Inflammatory macrophage treated with lipopolysaccharide for 4 hours (primary cell): ENCODE data around the gene KHDRBS1.
"Not testable (repeated sequence)": the region's sequence is repeated elsewhere in the genome, so short reads cannot be mapped to it uniquely, and the experiment has no call there.

Experiments used
- DNase-seq: peaks from one replicate; pipeline ENCODE4 v3.0.0-alpha.2; 2020

The KHDRBS1 gene

DNA sequence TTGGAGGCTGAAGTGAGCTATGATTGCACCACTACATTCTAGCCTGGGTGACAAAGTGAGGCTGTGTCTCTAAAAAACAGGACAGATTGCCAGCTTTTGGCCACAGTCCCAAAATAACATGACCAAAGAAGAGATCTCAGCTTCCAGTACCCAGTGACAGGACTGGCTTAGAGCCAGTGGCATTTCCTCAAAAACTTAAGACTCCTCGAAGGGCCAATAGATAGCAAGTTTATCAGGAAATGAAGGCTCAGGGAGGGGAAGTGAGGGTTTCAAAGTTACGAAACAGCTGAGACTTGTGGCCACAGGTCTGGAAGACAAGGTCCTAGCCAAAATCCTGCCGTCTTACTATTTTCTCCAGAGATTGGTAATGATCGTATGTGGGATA lies 52.8 kb downstream of the KHDRBS1 start:
- peak; percentile 96 for DNase-seq

DNA sequence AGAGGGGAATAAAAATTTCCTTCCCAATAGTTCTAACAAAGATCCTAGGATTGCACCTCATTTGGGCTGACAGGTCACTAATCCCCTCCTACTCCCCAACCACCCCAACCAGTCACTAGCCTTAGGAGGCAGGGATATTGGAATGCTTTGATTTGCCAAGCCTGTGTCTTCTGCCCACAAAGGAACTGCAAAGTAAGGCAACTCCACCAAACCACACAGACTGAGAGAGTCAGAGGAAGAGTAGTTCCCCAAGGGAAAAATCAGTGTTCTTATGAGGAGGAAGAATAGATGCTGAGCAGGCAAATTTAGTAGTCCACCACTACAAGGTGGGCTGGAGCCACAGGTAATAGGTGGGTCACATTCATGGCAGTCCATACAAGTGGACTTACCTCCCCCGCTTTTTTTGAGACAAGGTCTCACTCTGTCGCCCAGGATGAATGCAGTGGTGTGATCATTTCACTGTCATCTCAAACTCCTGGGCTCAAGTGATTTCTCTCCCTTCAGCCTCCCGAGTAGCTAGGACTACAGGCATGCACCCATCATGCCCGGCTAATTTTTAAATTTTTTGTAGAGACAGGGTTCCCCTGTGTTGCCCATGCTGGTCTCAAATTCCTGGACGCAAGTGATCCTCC lies 55.4 kb downstream of the KHDRBS1 start:
- DNase-seq = no peak

DNA sequence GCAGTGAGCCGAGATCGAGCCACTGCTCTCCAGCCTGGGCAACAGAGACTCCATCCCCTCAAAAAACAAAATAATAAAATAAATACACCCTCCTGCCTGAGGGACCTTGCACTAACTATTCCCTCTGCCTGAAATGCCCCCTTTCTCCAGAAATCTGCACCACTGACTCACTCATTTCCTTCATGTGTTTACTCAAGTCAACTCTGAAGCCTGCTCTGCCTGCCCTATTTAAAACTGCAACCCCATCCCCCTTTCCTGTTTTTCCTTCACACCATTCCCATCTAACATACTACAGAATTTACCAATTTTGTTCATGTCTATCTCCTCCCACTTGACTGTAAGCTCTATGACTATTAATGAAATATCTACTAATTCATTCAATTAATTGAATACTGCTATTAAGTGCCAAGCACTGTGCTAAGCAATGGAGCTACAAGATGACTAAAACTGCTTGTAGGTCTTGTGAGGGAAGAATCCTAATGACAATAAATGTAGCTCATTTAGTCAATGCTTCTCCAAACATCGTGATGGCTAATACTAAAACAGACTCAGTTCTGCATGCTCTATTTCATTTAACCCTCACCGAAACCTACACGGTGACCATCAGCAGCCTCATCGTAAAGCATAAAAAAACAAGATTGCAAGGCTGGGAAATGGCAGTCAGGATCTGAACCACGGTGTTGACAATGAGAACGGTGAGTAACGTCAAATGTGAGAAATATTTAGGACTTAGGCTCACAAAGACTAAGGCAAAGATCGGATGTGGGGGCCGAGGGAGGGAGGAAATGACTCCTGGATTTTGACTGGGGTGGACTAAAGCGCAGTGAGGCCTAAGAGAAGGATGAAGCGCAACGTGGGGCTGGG lies 58.3 kb downstream of the KHDRBS1 start:
- no peak for DNase-seq

DNA sequence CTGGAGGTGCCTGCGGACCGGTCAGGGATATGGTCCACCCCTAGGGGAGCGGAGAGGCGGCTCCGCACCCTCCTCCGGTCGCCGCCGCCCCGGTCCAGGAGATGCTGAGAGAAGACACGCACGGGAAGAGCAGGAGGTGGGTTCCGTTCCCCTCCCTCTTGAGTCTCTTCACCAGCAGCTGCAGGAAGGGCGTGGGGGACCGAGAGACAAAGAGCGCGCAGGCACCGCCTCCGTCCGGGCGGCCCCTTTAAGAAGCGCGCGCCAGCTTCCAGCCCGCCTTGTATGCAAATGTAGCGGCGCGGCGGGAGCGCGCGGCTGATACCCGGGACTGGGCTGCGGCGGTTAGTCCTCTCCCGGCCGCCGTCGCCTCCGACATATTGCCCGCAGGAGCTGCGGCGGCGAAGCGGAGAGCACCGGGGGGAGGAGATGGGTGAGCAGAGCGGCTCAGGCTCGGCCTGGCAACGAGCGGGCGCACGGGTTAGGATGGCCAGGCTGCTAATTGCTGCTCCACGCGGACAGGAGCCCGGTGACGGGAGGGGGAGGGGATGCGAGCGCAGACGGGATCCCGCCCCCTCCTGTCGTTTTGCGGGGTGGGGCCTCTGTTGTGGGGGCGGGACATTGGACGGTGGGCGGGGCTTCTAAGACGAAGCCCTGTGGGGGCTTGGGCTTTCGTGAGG lies 59.1 kb downstream of the KHDRBS1 start, which contains the start of gene TMEM39B:
Gene TMEM39B (plus strand): TSS at position 318 of the 677 bp plus-strand sequence. CDS start 109 bp downstream, at position 427.
- DNase-seq = peak; percentile 94

DNA sequence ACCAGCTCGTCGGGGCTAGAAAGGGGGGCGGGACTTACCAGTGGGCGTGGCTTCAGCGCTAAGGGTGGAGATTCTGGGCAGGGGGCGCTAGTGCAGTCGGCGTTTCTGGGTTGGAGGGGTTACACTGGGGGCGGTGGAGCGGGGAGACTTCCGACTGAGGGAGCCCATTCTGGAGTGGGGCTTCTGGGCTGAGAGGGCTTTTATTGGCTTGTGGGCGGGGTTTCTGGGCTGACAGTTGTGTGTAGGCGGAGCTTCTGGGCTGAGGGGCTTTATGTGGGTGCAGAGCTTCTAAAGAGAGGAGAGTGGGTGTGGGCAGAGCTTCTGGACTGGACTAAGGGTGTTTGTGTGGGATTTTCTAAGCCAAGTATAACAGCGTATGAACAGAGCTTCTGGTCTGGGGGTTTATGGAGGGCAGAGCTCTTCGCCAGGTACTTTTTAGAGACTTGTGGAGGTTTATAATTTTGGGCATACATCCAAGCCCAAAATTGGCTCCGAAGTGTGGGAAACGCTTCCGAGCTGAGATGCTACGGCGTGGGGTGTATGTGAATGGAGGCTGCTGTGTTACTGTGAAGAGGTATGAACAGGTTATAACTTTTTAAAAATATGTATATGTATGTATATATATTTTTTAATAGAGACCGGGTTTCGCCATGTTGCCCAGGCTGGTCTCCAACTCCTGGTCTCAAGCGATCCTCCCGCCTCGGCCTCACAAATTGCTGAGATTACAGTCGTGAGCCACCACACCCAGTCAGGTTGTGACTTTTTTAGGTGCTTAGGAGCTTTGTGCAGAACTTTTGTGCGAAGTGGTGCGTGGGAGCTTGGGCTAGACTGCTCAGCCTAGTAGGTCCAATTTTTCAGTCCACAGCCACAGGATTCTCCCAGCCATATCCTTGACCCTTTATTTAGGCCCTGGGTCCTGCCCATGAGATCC lies 59.9 kb downstream of the KHDRBS1 start:
- no peak for DNase-seq

DNA sequence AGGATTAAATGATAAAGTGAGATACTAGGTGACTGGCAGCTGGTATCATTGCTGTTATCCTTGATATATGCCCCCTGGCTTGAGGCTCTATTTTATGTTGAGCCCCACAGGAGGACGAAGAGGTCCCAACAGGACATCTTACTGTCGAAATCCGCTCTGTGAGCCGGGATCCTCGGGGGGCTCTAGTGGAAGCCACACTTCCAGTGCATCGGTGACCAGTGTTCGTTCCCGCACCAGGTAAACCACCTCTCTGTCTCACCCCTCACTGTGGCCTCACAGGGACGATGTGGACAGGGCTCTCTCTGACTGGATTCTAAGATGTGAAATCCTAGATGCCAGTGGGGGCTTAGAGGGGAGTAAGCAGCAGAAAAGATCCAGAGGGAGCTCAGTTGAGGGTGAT lies 61.2 kb downstream of the KHDRBS1 start:
- no peak for DNase-seq

DNA sequence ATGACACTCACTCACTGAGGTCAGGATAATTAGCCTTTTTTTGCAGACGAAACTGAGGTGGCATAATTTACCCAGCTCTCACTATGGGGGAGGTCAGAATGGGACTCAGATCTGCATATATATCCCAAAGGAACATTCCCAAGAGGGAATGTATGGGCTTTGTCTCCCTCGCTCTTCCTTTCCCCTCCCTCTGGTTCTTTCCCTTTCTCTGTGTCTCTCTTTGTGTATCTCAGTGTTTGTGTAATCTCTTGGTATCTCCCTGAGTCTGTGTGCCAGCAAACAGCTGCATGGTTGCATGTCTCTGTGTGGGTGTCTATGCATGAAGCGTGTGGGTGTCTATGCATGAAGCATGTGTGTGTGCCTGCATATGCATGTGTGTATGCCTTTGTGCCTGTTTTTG lies 63.8 kb downstream of the KHDRBS1 start:
- no peak for DNase-seq

DNA sequence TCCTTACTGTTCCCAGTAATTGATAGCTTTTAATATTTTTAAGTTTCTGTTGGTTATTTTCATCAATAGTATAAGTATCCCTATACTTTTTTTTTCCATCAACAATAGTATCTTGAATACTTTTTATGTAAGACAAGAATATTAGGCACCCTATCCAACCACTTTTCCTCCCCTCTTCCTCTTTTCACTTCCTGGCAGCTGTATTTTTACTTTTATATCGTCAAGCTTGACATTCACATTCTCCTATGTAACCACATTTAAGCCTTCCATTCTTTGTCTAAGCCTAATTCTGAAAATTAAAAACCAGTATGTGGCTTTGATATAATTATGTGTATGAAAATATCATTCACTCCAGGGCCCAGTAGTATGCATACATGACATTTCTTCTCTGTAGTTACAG lies 68.4 kb downstream of the KHDRBS1 start:
- DNase-seq = no peak

DNA sequence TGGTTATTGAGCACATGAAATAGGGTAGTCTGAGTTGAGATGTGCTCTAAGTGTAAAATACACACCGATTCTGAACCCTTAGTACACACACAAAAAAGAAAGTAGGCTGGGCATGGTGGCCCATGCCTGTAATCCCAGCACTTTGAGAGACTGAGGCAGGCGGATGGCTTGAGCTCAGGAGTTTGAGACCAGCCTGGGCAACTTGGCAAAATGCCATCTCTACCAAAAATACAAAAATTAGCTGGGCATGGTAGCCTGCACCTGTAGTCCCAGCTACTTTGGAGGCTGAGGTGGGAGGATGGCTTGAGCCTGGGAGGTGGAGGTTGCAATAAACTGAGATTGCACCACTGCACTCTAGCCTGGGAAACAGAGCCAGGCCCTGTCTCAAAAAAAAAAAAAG lies 72.7 kb downstream of the KHDRBS1 start:
- not testable (repeated sequence) for DNase-seq

DNA sequence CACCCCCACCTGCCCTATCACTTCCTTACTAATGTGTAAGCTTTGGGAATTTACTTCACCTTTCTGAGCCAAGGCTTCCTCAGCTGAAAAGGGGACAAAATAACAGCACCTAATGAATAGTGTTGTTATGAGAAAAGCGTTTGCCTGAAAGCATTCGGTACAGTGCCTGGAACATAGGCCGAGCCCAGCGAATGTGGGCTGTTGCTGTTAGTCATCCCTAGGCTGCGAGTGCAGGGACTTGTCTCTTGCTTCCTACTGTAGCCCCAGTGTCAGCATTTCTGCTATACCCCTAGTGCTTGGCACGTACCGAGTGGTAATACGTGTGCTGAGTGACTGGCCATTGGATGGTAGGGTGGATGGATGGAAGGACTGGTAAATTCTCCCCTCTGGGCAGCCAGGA lies 77.5 kb downstream of the KHDRBS1 start:
- no peak for DNase-seq

DNA sequence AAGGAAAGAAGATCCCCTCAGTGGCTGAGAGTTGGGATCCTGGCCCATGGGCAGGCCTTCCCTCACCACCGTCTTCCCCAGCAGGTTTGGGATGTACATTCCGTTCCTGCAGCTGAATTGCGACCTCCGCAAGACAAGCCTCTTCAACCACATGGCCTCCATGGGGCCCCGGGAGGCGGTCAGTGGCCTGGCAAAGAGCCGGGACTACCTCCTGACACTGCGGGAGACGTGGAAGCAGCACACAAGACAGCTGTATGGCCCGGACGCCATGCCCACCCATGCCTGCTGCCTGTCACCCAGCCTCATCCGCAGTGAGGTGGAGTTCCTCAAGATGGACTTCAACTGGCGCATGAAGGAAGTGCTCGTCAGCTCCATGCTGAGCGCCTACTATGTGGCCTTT lies 77.9 kb downstream of the KHDRBS1 start:
- no peak for DNase-seq
